Astrocyte (in vitro differentiated cells and primary cell): ENCODE results near the gene CDC40.

Source experiments
- CTCF ChIP-seq: IDR thresholded peaks from 2 replicates; pipeline ENCODE4 v1.5.1; 2011; ENCODE audit warnings: low read depth, mild to moderate bottlenecking, inconsistent platforms, low read length, moderate library complexity; ENCODE audit not compliant: insufficient read depth
- EZH2 ChIP-seq: IDR thresholded peaks from 2 replicates; pipeline ENCODE4 v1.6.1; 2012; ENCODE audit warnings: mild to moderate bottlenecking, low read length, inconsistent platforms; ENCODE audit not compliant: insufficient read depth

GRCh38 chr6:110188791-110189190, 8.6 kb downstream of the CDC40 start:
- no peak for TF ChIP-seq CTCF
- TF ChIP-seq EZH2, result no peak
